Keratinocyte (primary cell): ENCODE data around the gene ITPK1. TPM values are rescaled to one million over a fixed set of nuclear protein-coding genes. Genes with fewer than 3 reads are reported as not detected.

ENCODE experiments used
- DNase-seq: peaks from one replicate; pipeline ENCODE4 v3.0.0-alpha.2; 2011; ENCODE audit warnings: low read depth, missing footprints, low spot score
- FAIRE-seq: peaks from 2 replicates; lab custom pipeline; 2011; peaks lifted over from hg19 to GRCh38; lab: Jason Lieb, UNC
- H2AFZ ChIP-seq: 2 replicates; pipeline ENCODE4 v1.6.0; 2012; ENCODE audit warnings: low read length, control low read depth, inconsistent platforms; ENCODE audit not compliant: control insufficient read depth
- H3K27ac ChIP-seq: 2 replicates; pipeline ENCODE4 v1.5.1; 2011; ENCODE audit warnings: low read length; ENCODE audit not compliant: control insufficient read depth, insufficient read depth
- H3K27me3 ChIP-seq: 3 replicates; pipeline ENCODE4 v1.6.0; 2011; ENCODE audit warnings: low read length; ENCODE audit not compliant: control insufficient read depth, insufficient read depth; ENCODE audit errors: extremely low read depth
- H3K36me3 ChIP-seq, 2 experiments: 2 replicates in 1 of 2; 3 replicates in 1 of 2; pipeline ENCODE4 v1.5.1; 2011; ENCODE audit warnings: low read length in 2 of 2, mild to moderate bottlenecking in 1 of 2; ENCODE audit not compliant: control insufficient read depth in 2 of 2, insufficient read depth in 2 of 2; ENCODE audit errors: extremely low read depth in 1 of 2
- H3K4me1 ChIP-seq: 3 replicates; pipeline ENCODE4 v1.5.1; 2011; ENCODE audit warnings: low read length; ENCODE audit not compliant: control insufficient read depth, insufficient read depth; ENCODE audit errors: extremely low read depth
- H3K4me2 ChIP-seq: 3 replicates; pipeline ENCODE4 v1.6.0; 2011; ENCODE audit warnings: low read depth, low read length; ENCODE audit not compliant: control insufficient read depth, insufficient read depth; ENCODE audit errors: extremely low read depth
- H3K4me3 ChIP-seq, 3 experiments: fragments of 200-600 bp in 1 of 3; sonication (generic) in 1 of 3; 2 replicates in 2 of 3; 3 replicates in 1 of 3; pipeline ENCODE4 v1.5.1; 2011 to 2016; ENCODE audit warnings: low read length in 3 of 3, mild to moderate bottlenecking in 3 of 3, control low read depth in 2 of 3, inconsistent platforms in 1 of 3, low read depth in 1 of 3, mixed read lengths in 1 of 3, mixed run types in 1 of 3, moderate library complexity in 1 of 3; ENCODE audit not compliant: control insufficient read depth in 2 of 3, insufficient read depth in 2 of 3; ENCODE audit errors: extremely low read depth in 1 of 3
- H3K79me2 ChIP-seq: 2 replicates; pipeline ENCODE4 v1.6.0; 2012; ENCODE audit warnings: low read length; ENCODE audit not compliant: control insufficient read depth, insufficient read depth
- H3K9ac ChIP-seq: 3 replicates; pipeline ENCODE4 v1.6.0; 2011; ENCODE audit warnings: low read length; ENCODE audit not compliant: control insufficient read depth, insufficient read depth; ENCODE audit errors: extremely low read depth
- H3K9me1 ChIP-seq: 3 replicates; pipeline ENCODE4 v1.6.0; 2011; ENCODE audit warnings: low read length; ENCODE audit not compliant: control insufficient read depth, insufficient read depth; ENCODE audit errors: extremely low read depth
- H3K9me3 ChIP-seq: 2 replicates; pipeline ENCODE4 v1.5.1; 2012; ENCODE audit warnings: low read depth, low read length; ENCODE audit not compliant: control insufficient read depth
- H4K20me1 ChIP-seq: 3 replicates; pipeline ENCODE4 v1.6.0; 2011; ENCODE audit warnings: low read length; ENCODE audit not compliant: control insufficient read depth, insufficient read depth; ENCODE audit errors: extremely low read depth
- EZH2 ChIP-seq: IDR thresholded peaks from one replicate; pipeline ENCODE4 v1.6.1; 2012; ENCODE audit warnings: inconsistent platforms, mild to moderate bottlenecking, low read length, moderate library complexity
- dilution Hi-C: fragments of 300-500 bp; cut with MboI; formaldehyde crosslinking; loops from one replicate; pipeline ENCODE4 v1.7.0; 2020; ENCODE audit warnings: low sequenced_read_pairs; ENCODE audit not compliant: extremely low pct_ligation_motif_present
- polyA plus RNA-seq, 5 experiments: library from polyadenylated mRNA; depleted of rRNA in 3 of 5; stranded (reverse) in 3 of 5; stranded (forward) in 1 of 5; unstranded in 1 of 5; fragments of >200 nt; gene quantifications; 1 replicate in 1 of 5; 2 replicates in 3 of 5; 3 replicates in 1 of 5; pipeline versions ENCODE4 v1.2.1 to v1.2.3, GENCODE V29; 2011 to 2012; ENCODE audit warnings: missing spikeins in 2 of 5, low read depth in 1 of 5, low replicate concordance in 1 of 5
- TF ChIP-seq, protein P1 (sequence below), 3 experiments: IDR thresholded peaks in 1 of 3; conservative IDR thresholded peaks in 1 of 3; optimal IDR thresholded peaks in 1 of 3; 2 replicates in 2 of 3; 3 replicates in 1 of 3; pipeline versions ENCODE3 to v1.5.1; 2011; ENCODE audit warnings: low read length in 3 of 3, mild to moderate bottlenecking in 3 of 3, moderate library complexity in 2 of 3, control low read depth in 1 of 3, inconsistent platforms in 1 of 3; ENCODE audit not compliant: insufficient read depth in 2 of 3; ENCODE audit errors: extremely low read depth in 1 of 3

ITPK1 gene
- polyA plus RNA-seq, 1 donor (not counting 4 experiments of a cell fraction or from before 2014, with no cell fraction given), result 67.8 TPM

GRCh38 chr14:93015505-93015904 lies 100.2 kb downstream of the ITPK1 start:
- H3K36me3 ChIP-seq, result peaks cover 9 to 11% of the 10 kb centered on the region in 2 experiments
- dilution Hi-C loops, result no loop called here

GRCh38 chr14:93015064-93015463 lies 100.7 kb downstream of the ITPK1 start:
- dilution Hi-C loops, result no loop called here
- TF ChIP-seq, protein P1, sequence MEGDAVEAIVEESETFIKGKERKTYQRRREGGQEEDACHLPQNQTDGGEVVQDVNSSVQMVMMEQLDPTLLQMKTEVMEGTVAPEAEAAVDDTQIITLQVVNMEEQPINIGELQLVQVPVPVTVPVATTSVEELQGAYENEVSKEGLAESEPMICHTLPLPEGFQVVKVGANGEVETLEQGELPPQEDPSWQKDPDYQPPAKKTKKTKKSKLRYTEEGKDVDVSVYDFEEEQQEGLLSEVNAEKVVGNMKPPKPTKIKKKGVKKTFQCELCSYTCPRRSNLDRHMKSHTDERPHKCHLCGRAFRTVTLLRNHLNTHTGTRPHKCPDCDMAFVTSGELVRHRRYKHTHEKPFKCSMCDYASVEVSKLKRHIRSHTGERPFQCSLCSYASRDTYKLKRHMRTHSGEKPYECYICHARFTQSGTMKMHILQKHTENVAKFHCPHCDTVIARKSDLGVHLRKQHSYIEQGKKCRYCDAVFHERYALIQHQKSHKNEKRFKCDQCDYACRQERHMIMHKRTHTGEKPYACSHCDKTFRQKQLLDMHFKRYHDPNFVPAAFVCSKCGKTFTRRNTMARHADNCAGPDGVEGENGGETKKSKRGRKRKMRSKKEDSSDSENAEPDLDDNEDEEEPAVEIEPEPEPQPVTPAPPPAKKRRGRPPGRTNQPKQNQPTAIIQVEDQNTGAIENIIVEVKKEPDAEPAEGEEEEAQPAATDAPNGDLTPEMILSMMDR (optimal IDR thresholded peaks at IDR 0.05 in 1 of 3, IDR thresholded peaks at IDR 0.05 in 1 of 3, conservative IDR thresholded peaks at IDR 0.05 in 1 of 3; ENCODE audit: extremely low read depth in 1 of 3, insufficient read depth in 2 of 3, low read length in 3 of 3), result no peak
- TF ChIP-seq EZH2, result no peak
- DNase-seq (no peak), FAIRE-seq (no peak)
- Histone ChIP-seq H4K20me1 (no peaks in the 10 kb centered on the region), H3K4me1 (peaks cover 8% of the 10 kb centered on the region), H3K4me2 (no peak overlapping the region), H3K27ac (no peak overlapping the region), H3K79me2 (peaks cover 12% of the 10 kb centered on the region), H2AFZ (no peak overlapping the region), H3K9ac (no peak overlapping the region), H3K4me3 (no peak overlapping the region), H3K36me3 (peaks cover 11 to 12% of the 10 kb centered on the region in 2 experiments), H3K9me1 (peaks cover 4% of the 10 kb centered on the region), H3K27me3 (no peaks in the 10 kb centered on the region), H3K9me3 (no peaks in the 10 kb centered on the region)

More at GRCh38 chr14:93015505-93015904, 100.2 kb downstream of the ITPK1 start:
- no peak overlapping the region for H3K27ac ChIP-seq
- peaks cover 8% of the 10 kb centered on the region for H3K4me1 ChIP-seq
- no peak overlapping the region for H3K4me3 ChIP-seq
- H3K4me2 ChIP-seq, result no peak overlapping the region
- DNase-seq (no peak), FAIRE-seq (no peak)
- peaks cover 4% of the 10 kb centered on the region for H3K9me1 ChIP-seq
- H4K20me1 ChIP-seq, result no peaks in the 10 kb centered on the region
- H2AFZ ChIP-seq, result no peak overlapping the region
- peaks cover 9% of the 10 kb centered on the region for H3K79me2 ChIP-seq
- H3K27me3 ChIP-seq, result no peaks in the 10 kb centered on the region
- no peak overlapping the region for H3K9ac ChIP-seq
- no peaks in the 10 kb centered on the region for H3K9me3 ChIP-seq
- TF ChIP-seq, protein P1 (optimal IDR thresholded peaks at IDR 0.05 in 1 of 3, IDR thresholded peaks at IDR 0.05 in 1 of 3, conservative IDR thresholded peaks at IDR 0.05 in 1 of 3; ENCODE audit: extremely low read depth in 1 of 3, insufficient read depth in 2 of 3, low read length in 3 of 3), result no peak
- TF ChIP-seq EZH2, result no peak
